Measurements from ENCODE around the gene CABLES2. TPM values are rescaled to one million over a fixed set of nuclear protein-coding genes. Genes with fewer than 3 reads are reported as not detected.

The CABLES2 gene
- total RNA-seq, 1 donor from 2014 or later = 4.1 TPM

DNA sequence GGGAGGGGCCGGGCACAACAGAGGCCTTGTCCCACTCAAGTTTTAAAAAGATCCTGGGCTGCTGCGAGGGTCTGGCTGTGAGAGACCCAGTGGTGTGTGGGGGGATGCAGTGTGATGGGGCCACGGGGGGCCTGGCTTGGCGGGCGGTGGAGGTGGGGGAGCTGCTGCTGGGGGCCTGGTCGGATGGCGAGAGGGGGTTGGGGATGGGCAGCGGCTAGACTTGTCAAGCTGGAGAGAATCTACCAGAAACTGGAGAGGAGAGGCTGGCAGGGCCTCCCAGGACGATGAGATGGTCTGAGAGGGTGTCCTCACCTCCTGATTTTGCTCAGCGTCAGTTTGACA lies 15.0 kb downstream of the CABLES2 start:
- peaks cover 9% of the 10 kb centered on the region for H3K4me1 ChIP-seq
- no peak overlapping the region for H3K4me3 ChIP-seq
- H3K36me3 ChIP-seq = peaks cover 29% of the 10 kb centered on the region
- intact Hi-C loops (cut with DNase I) = no loop called here
- DNase-seq (no peak), ATAC-seq (no peak)
- H3K27me3 ChIP-seq = no peaks in the 10 kb centered on the region
- no peak overlapping the region for H3K27ac ChIP-seq
- no peaks in the 10 kb centered on the region for H3K9me3 ChIP-seq
- TF ChIP-seq, protein P1, sequence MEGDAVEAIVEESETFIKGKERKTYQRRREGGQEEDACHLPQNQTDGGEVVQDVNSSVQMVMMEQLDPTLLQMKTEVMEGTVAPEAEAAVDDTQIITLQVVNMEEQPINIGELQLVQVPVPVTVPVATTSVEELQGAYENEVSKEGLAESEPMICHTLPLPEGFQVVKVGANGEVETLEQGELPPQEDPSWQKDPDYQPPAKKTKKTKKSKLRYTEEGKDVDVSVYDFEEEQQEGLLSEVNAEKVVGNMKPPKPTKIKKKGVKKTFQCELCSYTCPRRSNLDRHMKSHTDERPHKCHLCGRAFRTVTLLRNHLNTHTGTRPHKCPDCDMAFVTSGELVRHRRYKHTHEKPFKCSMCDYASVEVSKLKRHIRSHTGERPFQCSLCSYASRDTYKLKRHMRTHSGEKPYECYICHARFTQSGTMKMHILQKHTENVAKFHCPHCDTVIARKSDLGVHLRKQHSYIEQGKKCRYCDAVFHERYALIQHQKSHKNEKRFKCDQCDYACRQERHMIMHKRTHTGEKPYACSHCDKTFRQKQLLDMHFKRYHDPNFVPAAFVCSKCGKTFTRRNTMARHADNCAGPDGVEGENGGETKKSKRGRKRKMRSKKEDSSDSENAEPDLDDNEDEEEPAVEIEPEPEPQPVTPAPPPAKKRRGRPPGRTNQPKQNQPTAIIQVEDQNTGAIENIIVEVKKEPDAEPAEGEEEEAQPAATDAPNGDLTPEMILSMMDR (IDR thresholded peaks at IDR 0.05) = no peak

DNA sequence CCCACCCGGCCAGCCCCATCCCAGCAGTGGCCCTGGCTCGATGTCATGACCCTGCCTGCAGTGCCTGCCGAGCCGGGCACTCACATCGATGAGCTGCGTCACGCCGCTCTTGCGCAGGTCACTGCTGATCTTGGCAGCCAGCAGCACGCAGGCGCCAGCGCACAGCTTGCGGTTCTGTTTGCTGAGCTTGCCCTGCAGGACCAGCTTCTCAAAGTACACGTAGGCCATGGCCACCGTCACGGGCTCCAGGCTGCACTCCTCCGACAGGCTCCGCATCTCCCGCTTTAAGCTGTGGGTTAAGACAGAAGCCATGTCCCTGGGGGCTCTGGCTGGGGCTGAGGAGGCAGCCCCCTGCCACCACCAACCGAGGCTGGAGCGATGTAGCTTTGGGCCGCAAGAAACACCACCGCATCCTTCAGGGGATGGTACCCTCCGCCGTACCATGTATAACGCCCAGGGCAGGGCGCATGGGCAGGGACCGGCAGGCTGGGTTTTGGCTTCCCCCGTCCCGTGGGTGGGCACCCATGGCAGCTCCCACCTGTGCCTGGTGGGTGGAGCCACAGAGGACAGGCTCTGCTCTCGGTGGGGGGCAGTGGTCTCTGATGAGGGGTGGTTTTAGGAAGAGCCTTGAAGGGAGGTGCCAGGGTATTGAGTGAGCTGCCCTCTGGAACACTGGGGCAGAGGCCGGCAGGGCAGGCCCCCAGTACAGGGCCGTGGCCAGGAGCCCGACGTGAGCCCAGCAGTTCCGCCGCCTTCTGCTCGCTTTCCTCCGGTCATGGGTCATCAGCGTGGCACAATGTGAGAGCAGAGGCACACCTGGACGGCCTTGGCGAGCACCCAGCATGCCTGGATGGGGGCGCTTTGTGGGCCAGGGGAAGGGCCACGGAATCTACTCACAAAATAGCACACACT lies 15.7 kb downstream of the CABLES2 start:
- H3K36me3 ChIP-seq = peaks cover 29% of the 10 kb centered on the region
- no peak overlapping the region for H3K4me3 ChIP-seq
- no peaks in the 10 kb centered on the region for H3K27me3 ChIP-seq
- DNase-seq (no peak), ATAC-seq (no peak)
- TF ChIP-seq, protein P1 (IDR thresholded peaks at IDR 0.05) = no peak
- no peaks in the 10 kb centered on the region for H3K9me3 ChIP-seq
- intact Hi-C loops (cut with DNase I) = no loop called here
- H3K27ac ChIP-seq = no peak overlapping the region
- peaks cover 9% of the 10 kb centered on the region for H3K4me1 ChIP-seq

DNA sequence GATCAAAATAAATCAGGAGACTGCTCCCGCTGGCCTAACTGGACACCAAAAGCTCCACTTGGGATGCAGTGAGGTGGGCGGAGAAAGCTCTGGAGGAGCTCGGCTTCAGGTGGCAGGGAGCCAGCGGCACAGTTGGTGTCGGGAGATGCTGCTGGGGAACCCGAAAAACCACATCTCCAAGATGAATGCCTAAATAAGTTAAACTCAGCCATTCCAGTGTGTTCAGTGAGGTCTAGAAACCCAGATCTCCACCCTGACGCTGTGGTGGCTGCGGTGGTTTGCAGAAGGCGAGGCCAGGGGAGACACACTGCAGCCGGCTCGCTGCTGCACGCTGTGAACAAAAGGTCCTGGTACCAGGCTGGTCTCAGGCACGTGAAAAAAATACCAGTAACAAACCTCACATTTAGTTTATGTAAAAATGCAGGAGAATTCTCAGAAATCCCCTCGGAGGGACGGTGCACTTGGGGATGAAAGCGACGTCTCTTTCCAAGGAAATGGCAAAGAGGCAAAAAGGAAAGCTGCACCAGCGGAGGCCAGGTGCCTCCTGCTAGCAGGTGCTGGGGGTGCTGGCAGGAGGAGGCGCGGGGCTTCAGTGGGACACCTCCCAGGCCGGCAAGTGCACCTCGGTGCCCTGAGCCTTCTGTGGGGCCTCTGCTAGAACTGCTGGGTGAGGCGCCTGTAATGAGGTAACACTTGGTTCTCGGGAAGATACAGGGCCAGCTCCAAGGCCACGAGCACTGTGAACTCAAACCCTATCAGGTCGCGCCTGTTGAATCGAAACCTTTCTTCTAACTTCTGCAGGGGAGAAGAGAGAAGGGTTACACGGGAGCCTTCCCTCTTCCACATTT lies 16.5 kb downstream of the CABLES2 start:
- Histone ChIP-seq H3K4me3 (no peak overlapping the region), H3K27me3 (no peaks in the 10 kb centered on the region), H3K27ac (no peak overlapping the region), H3K36me3 (peaks cover 29% of the 10 kb centered on the region), H3K4me1 (peaks cover 9% of the 10 kb centered on the region), H3K9me3 (no peaks in the 10 kb centered on the region)
- no peak for ATAC-seq
- DNase-seq = no peak
- intact Hi-C loops (cut with DNase I) = no loop called here
- TF ChIP-seq, protein P1 (IDR thresholded peaks at IDR 0.05) = no peak

DNA sequence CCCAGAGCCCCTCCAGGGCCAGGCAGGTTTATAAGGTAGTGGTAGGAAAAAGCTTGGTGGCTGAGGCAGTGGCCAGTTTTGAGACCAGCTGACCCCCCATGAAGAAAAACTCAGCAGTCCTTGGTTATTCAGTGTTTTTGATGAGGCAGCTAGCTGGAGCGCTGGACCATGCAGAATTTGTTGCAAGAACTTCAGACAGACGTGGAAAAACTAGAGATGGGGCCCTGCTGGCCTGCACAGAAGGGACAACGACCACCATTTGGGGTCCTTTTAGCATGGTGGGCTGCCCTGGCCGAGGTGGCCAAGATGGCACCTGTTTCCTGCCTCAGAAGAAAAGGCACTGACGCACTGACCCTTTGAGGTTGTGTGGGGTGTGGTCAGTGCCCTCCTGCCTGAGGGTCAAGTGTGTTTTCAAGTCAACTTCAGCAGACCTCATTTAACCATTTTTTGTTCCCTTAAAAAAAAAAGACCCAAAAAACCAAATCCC lies 17.4 kb downstream of the CABLES2 start:
- Histone ChIP-seq H3K4me1 (peaks cover 9% of the 10 kb centered on the region), H3K27me3 (no peaks in the 10 kb centered on the region), H3K36me3 (peaks cover 29% of the 10 kb centered on the region), H3K9me3 (no peaks in the 10 kb centered on the region), H3K4me3 (no peak overlapping the region), H3K27ac (no peak overlapping the region)
- no peak for ATAC-seq
- no peak for DNase-seq
- TF ChIP-seq, protein P1 (IDR thresholded peaks at IDR 0.05) = no peak
- intact Hi-C loops (cut with DNase I) = no loop called here

DNA sequence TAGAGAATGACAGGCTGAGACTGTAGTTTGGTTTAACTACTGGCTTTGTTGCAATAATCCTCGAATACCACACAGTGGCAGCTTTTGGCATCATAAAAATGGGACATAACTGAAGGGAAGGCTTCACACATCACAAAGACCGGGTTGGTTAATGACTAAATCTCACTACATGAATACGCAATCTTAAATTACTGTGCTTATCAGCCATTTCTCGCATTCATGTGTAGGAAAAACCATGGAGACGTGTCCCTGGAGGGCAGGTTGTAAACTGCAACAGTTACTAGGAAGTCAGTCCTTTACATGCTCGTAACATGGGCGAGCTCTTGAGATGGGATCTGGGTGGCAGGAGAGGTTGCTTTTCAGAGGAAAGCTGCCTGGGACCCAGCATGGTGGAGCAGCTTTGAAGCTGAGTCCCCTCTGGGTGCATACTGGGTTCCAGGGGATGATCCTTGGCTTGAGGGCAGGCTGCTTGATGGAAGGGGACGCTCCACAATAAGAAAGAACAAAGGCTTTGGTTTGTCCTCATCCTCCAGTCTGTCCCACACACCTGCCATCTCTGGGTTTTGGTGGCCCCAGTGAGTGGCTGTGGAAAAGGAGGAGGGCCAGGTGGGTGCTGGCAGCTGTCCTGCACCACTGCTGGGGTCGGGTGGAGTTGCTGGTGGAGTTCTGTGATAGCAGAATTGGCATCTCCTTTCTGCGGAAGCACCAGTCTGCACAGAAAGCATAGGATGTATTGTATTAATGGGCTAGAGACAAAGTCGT lies 18.1 kb downstream of the CABLES2 start:
- intact Hi-C loops (cut with DNase I) = no loop called here
- no peak for ATAC-seq

More for the DNA sequence above, 18.1 kb downstream of the CABLES2 start:
- TF ChIP-seq, protein P1 (IDR thresholded peaks at IDR 0.05) = no peak
- Histone ChIP-seq H3K27me3 (no peaks in the 10 kb centered on the region), H3K27ac (no peak overlapping the region), H3K4me3 (no peak overlapping the region), H3K4me1 (peaks cover 9% of the 10 kb centered on the region), H3K9me3 (no peaks in the 10 kb centered on the region), H3K36me3 (peaks cover 29% of the 10 kb centered on the region)
- DNase-seq = no peak
